Smooth muscle cell (in vitro differentiated cells): ENCODE results near the gene NPLOC4. TPM values are rescaled to one million over a fixed set of nuclear protein-coding genes. Genes with fewer than 3 reads are reported as not detected.
"Not testable (repeated sequence)": the region's sequence is repeated elsewhere in the genome, so short reads cannot be mapped to it uniquely, and the experiment has no call there.

Experiments
- DNase-seq: peaks from one replicate; lab custom pipeline; 2025; ENCODE audit not compliant: unreplicated experiment; lab: John Stamatoyannopoulos, UW
- H2AFZ ChIP-seq: fragments of 200-600 bp; sonication (generic); 2 replicates; pipeline ENCODE4 v1.6.0; 2016; ENCODE audit warnings: antibody characterized with exemption, low read depth, mild to moderate bottlenecking
- H3F3A ChIP-seq: fragments of 200-600 bp; sonication (generic); 2 replicates; pipeline ENCODE4 v1.6.0; 2017; ENCODE audit warnings: antibody characterized with exemption, low read depth
- H3K27ac ChIP-seq: fragments of 200-600 bp; sonication (generic); 2 replicates; pipeline ENCODE4 v1.5.1; 2016; ENCODE audit warnings: low read depth, mild to moderate bottlenecking
- H3K27me3 ChIP-seq: fragments of 200-600 bp; sonication (generic); 2 replicates; pipeline ENCODE4 v1.6.1; 2016; ENCODE audit warnings: low read depth, mild to moderate bottlenecking
- H3K36me3 ChIP-seq: fragments of 200-600 bp; sonication (generic); 2 replicates; pipeline ENCODE4 v1.5.1; 2016; ENCODE audit warnings: low read depth
- H3K4me1 ChIP-seq: fragments of 200-600 bp; sonication (generic); 2 replicates; pipeline ENCODE4 v1.5.1; 2016; ENCODE audit warnings: low read depth
- H3K4me2 ChIP-seq: fragments of 200-600 bp; sonication (generic); 2 replicates; pipeline ENCODE4 v1.6.0; 2016; ENCODE audit warnings: mild to moderate bottlenecking
- H3K4me3 ChIP-seq: fragments of 200-600 bp; sonication (generic); 2 replicates; pipeline ENCODE4 v1.5.1; 2016; ENCODE audit warnings: mild to moderate bottlenecking
- H3K79me2 ChIP-seq: fragments of 200-600 bp; sonication (generic); 2 replicates; pipeline ENCODE4 v1.6.0; 2016; ENCODE audit warnings: low read depth, mild to moderate bottlenecking
- H3K9ac ChIP-seq: fragments of 200-600 bp; sonication (generic); 2 replicates; pipeline ENCODE4 v1.6.0; 2016; ENCODE audit warnings: low read depth
- H3K9me3 ChIP-seq: fragments of 200-600 bp; sonication (generic); replicated peaks from 2 replicates; pipeline ENCODE4 v1.5.1; 2016; ENCODE audit warnings: low read depth
- H4K20me1 ChIP-seq: fragments of 200-600 bp; sonication (generic); 2 replicates; pipeline ENCODE4 v1.6.0; 2016; ENCODE audit warnings: low read depth
- CTCF ChIP-seq: fragments of 200-600 bp; sonication (generic); IDR thresholded peaks from 2 replicates; pipeline ENCODE4 v1.5.1; 2017; ENCODE audit warnings: borderline replicate concordance, mild to moderate bottlenecking, antibody characterized with exemption; ENCODE audit not compliant: insufficient read depth, poor library complexity, severe bottlenecking
- WGBS: methylation state at CpG from one replicate; pipeline ENCODE4 v1.1.7; 2016; ENCODE audit warnings: low lambda C conversion rate; 5-methylcytosine and 5-hydroxymethylcytosine counted together
- polyA plus RNA-seq: library from polyadenylated mRNA; unstranded; fragments of >200 nt; fragmentation: Nextera tagmentation; extraction: Ambion mirVana; gene quantifications from 2 replicates; pipeline ENCODE4 v1.2.1, GENCODE V29; 2016
- total RNA-seq: library from RNA; depleted of rRNA; stranded (reverse); fragments of >200 nt; gene quantifications from 2 replicates; pipeline ENCODE4 v1.2.3, GENCODE V29; 2014

The NPLOC4 gene
- total and polyA plus RNA-seq, 2 experiments from 2014 or later, result 58.1 to 60.9 TPM

GRCh38 chr17:81534157-81535006 is 102.5 kb downstream of the NPLOC4 start:
- Histone ChIP-seq H3K79me2 (no peaks in the 10 kb centered on the region), H3K27me3 (peaks cover 11% of the 10 kb centered on the region), H3K9me3 (no peaks in the 10 kb centered on the region), H4K20me1 (peaks cover 10% of the 10 kb centered on the region), H3K36me3 (no peaks in the 10 kb centered on the region), H3K4me1 (peaks cover 9% of the 10 kb centered on the region), H3K27ac (no peak overlapping the region), H3K4me2 (no peak overlapping the region), H2AFZ (no peak overlapping the region), H3K9ac (no peak overlapping the region), H3K4me3 (no peak overlapping the region), H3F3A (no peaks in the 10 kb centered on the region)
- DNase-seq, result no peak
- no peak for TF ChIP-seq CTCF
- 76% methylated on average over 5 of the region's 6 CpGs for WGBS

- Histone ChIP-seq H4K20me1 (peaks cover 7% of the 10 kb centered on the region), H3K9ac (no peak overlapping the region), H3K36me3 (no peaks in the 10 kb centered on the region), H3K27me3 (peaks cover 11% of the 10 kb centered on the region), H3K27ac (no peak overlapping the region), H3F3A (no peaks in the 10 kb centered on the region), H3K79me2 (no peaks in the 10 kb centered on the region), H3K9me3 (no peaks in the 10 kb centered on the region), H2AFZ (no peak overlapping the region), H3K4me1 (peaks cover 9% of the 10 kb centered on the region), H3K4me2 (no peak overlapping the region), H3K4me3 (no peak overlapping the region)
- 84% methylated on average over 21 of the region's 21 CpGs for WGBS
- no peak for DNase-seq
- TF ChIP-seq CTCF, result no peak
Measured at GRCh38 chr17:81533339-81534141, 103.4 kb downstream of the NPLOC4 start.

- Histone ChIP-seq H2AFZ (no peak overlapping the region), H4K20me1 (no peaks in the 10 kb centered on the region), H3K9me3 (no peaks in the 10 kb centered on the region), H3F3A (no peaks in the 10 kb centered on the region), H3K4me1 (peaks cover 9% of the 10 kb centered on the region), H3K36me3 (no peaks in the 10 kb centered on the region), H3K27ac (no peak overlapping the region), H3K4me2 (no peak overlapping the region), H3K79me2 (no peaks in the 10 kb centered on the region), H3K9ac (no peak overlapping the region), H3K4me3 (no peak overlapping the region), H3K27me3 (peaks cover 11% of the 10 kb centered on the region)
- no peak for TF ChIP-seq CTCF
- 88% methylated on average over 11 of the region's 11 CpGs for WGBS
- DNase-seq, result no peak
Measured at GRCh38 chr17:81532490-81533287, 104.2 kb downstream of the NPLOC4 start.

- H3K4me2 ChIP-seq, result not testable (repeated sequence)
- H3K27me3 ChIP-seq, result peaks cover 11% of the 10 kb centered on the region
Measured at GRCh38 chr17:81531998-81532404, 104.9 kb downstream of the NPLOC4 start.

GRCh38 chr17:81531013-81531412 is 105.9 kb downstream of the NPLOC4 start:
- not testable (repeated sequence) for H3K79me2 ChIP-seq, H3K36me3 ChIP-seq, H2AFZ ChIP-seq, DNase-seq, H3K4me1 ChIP-seq, H3F3A ChIP-seq, H4K20me1 ChIP-seq, H3K27ac ChIP-seq, H3K9ac ChIP-seq, H3K9me3 ChIP-seq, H3K27me3 ChIP-seq, H3K4me3 ChIP-seq, H3K4me2 ChIP-seq
- 88% methylated on average over 6 of the region's 6 CpGs for WGBS

More at GRCh38 chr17:81531998-81532404, 104.9 kb downstream of the NPLOC4 start:
- H3K9me3 ChIP-seq, H3K4me1 ChIP-seq, H3K27ac ChIP-seq, H3F3A ChIP-seq, H3K4me3 ChIP-seq, H3K79me2 ChIP-seq, H3K9ac ChIP-seq, H2AFZ ChIP-seq, H3K36me3 ChIP-seq, H4K20me1 ChIP-seq, DNase-seq: not testable (repeated sequence)
- WGBS, result 88% methylated on average over 3 of the region's 3 CpGs
